HuH-7.5 (cell line): ENCODE data around the gene TP73.

Experiments
- DNase-seq: peaks from one replicate; pipeline ENCODE4 v3.0.0; 2011; ENCODE audit warnings: low spot score

The TP73 gene

GRCh38 chr1:3729594-3730542 lies 77.6 kb downstream of the TP73 start:
- DNase-seq, result no peak

- no peak for DNase-seq
Measured at GRCh38 chr1:3730543-3731247, 78.4 kb downstream of the TP73 start.

- DNase-seq, result no peak
Measured at GRCh38 chr1:3731583-3732433, 79.5 kb downstream of the TP73 start.

- DNase-seq, result no peak
Measured at GRCh38 chr1:3732434-3733093, 80.2 kb downstream of the TP73 start.

GRCh38 chr1:3733094-3733882 lies 81.0 kb downstream of the TP73 start:
- no peak for DNase-seq

GRCh38 chr1:3733883-3734589 lies 81.7 kb downstream of the TP73 start:
- no peak for DNase-seq

- no peak for DNase-seq
Measured at GRCh38 chr1:3734602-3735001, 82.3 kb downstream of the TP73 start.

GRCh38 chr1:3735027-3735681 lies 82.8 kb downstream of the TP73 start:
- DNase-seq, result no peak

GRCh38 chr1:3735688-3736087 lies 83.4 kb downstream of the TP73 start:
- no peak for DNase-seq

GRCh38 chr1:3736131-3736561 lies 83.8 kb downstream of the TP73 start:
- no peak for DNase-seq

GRCh38 chr1:3736708-3737107 lies 84.4 kb downstream of the TP73 start:
- no peak for DNase-seq

- DNase-seq, result no peak
Measured at GRCh38 chr1:3738943-3739342, 86.6 kb downstream of the TP73 start.

GRCh38 chr1:3740042-3740441 lies 87.7 kb downstream of the TP73 start:
- no peak for DNase-seq

GRCh38 chr1:3740752-3741151 lies 88.4 kb downstream of the TP73 start:
- no peak for DNase-seq

- DNase-seq, result no peak
Measured at GRCh38 chr1:3741566-3742438, 89.5 kb downstream of the TP73 start.

- no peak for DNase-seq
Measured at GRCh38 chr1:3742439-3743298, 90.4 kb downstream of the TP73 start.

GRCh38 chr1:3743421-3743820 lies 91.1 kb downstream of the TP73 start:
- no peak for DNase-seq

- no peak for DNase-seq
Measured at GRCh38 chr1:3743826-3744225, 91.5 kb downstream of the TP73 start.
